GM12864 (cell line): ENCODE measurements around the gene ITPR1.

Experiments used
- DNase-seq: peaks from one replicate; pipeline ENCODE4 v3.0.0-alpha.2; 2011; ENCODE audit warnings: low read depth
- H3K4me3 ChIP-seq: 2 replicates; pipeline ENCODE4 v1.5.1; 2011; ENCODE audit warnings: mild to moderate bottlenecking, low read depth, low read length, control low read depth
- CTCF ChIP-seq: IDR thresholded peaks from 2 replicates; pipeline ENCODE4 v1.5.1; 2011; ENCODE audit warnings: low read depth, mild to moderate bottlenecking, moderate library complexity, low read length, control low read depth, inconsistent platforms; ENCODE audit errors: missing control alignments

The ITPR1 gene

DNA sequence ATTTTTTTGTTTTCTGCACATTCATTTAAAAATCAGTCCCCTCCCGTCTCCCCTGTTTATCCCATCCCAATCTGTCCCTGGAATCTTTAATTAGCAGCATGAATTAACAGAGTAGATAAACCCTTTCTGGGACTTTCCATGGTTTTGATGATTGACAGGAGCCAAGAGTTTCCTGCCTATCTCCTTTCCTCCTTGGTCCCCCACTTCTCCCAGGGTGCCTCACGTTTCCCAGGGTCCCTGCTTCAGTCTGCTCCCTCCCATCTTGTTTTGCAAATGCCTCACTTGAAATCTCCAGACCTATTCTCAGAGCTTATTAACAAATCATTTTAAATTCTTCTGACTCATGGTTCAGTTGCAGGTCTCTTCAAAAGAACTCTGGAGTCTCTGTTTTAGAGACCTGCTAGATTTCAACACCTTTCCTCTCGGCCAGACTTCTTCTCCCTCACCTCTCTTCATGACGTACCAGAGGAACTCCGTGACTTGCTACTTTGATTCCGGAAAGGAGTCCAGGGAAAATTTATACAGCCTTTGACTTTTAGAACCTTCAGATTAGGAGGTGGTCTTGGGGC is 238.5 kb downstream of the ITPR1 start:
- TF ChIP-seq CTCF = no peak
- no peak overlapping the region for H3K4me3 ChIP-seq
- no peak for DNase-seq

DNA sequence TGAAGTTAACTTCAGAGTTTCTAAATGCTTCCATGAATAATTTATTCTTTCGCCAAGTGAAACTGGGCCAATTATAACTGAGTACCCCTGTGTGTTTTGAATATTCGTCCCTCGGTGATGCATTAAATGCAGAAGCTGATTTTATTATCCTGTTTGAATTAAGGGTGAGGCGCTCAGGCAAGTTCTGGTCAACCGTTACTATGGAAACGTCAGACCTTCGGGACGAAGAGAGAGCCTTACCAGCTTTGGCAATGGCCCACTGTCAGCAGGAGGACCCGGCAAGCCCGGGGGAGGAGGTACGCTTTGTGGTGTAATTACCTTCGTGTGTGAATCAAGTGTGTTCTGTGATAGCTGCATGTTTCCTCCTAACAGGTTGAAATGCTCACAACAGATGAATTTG is 239.8 kb downstream of the ITPR1 start:
- no peak for DNase-seq
- no peak for TF ChIP-seq CTCF
- H3K4me3 ChIP-seq = no peak overlapping the region

DNA sequence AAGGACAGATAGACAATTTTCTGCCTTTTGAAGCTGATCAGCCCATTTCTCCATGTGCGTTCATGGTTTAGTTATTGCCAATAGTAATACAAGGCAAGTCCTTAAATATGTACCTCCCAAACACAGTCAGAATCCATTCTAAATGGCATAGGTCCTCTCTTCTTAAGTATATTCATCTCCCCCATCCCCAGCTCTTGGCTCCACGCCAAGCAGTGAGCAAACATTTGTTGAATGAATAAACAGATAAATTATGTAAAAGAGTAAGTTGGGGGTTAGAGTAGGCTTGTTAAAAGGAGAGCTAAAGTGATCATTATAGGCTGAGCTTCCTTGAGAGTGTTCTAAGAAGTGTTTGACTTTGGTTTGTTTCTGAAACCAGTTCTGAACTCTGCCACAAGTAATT is 241.3 kb downstream of the ITPR1 start:
- no peak for TF ChIP-seq CTCF
- H3K4me3 ChIP-seq = no peak overlapping the region
- no peak for DNase-seq

- no peak for TF ChIP-seq CTCF
- no peak overlapping the region for H3K4me3 ChIP-seq
- DNase-seq = no peak
Measured at GRCh38 chr3:4735243-4735642, 242.1 kb downstream of the ITPR1 start.

DNA sequence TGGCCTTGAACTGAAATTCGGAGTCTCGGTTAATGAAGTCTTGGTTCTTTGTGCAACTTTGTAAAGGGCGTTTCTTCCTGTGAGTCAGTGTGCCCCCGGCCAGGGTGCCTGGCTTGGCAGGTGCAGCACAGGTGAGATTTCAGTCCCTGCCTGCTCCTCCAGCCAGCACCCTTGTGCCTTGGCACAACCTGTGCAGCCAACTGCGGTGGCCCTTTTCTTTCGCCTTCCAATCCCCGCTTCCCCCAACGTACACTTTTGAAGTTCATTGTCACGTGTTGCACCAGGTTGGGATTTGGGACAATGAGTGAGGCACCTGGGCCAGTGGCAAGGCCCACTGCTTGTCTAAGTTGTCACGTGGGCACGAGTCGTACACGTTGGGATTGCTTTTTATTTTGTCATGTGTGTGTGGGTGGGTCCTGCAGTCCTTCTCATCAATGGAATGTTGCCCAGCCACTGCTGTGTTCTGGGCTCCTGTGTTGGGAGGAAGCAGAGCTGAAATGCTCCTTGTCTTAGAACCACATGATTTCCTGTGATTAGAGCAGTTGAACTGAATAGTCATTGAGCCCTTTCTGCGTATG is 243.2 kb downstream of the ITPR1 start:
- no peak for TF ChIP-seq CTCF
- no peak overlapping the region for H3K4me3 ChIP-seq
- no peak for DNase-seq

- TF ChIP-seq CTCF = no peak
- no peak for DNase-seq
- H3K4me3 ChIP-seq = no peak overlapping the region
Measured at GRCh38 chr3:4738737-4739274, 245.7 kb downstream of the ITPR1 start.
